Measurements from ENCODE around the gene ZSWIM6.

- TF ChIP-seq CTCF (IDR thresholded peaks at IDR 0.05 in 4 of 5, conservative IDR thresholded peaks at IDR 0.05 in 1 of 5) (no peak), POLR2A (IDR thresholded peaks at IDR 0.05) (no peak)
These were observed 103.3 kb downstream of the ZSWIM6 start for GRCh38 chr5:61435368-61435767.
